ENCODE data around the gene SAP30BP. TPM values are rescaled to one million over a fixed set of nuclear protein-coding genes. Genes with fewer than 3 reads are reported as not detected.

SAP30BP gene
- total and polyA plus RNA-seq, 8 donors = 22.4 to 106 (median 37.7) TPM

DNA sequence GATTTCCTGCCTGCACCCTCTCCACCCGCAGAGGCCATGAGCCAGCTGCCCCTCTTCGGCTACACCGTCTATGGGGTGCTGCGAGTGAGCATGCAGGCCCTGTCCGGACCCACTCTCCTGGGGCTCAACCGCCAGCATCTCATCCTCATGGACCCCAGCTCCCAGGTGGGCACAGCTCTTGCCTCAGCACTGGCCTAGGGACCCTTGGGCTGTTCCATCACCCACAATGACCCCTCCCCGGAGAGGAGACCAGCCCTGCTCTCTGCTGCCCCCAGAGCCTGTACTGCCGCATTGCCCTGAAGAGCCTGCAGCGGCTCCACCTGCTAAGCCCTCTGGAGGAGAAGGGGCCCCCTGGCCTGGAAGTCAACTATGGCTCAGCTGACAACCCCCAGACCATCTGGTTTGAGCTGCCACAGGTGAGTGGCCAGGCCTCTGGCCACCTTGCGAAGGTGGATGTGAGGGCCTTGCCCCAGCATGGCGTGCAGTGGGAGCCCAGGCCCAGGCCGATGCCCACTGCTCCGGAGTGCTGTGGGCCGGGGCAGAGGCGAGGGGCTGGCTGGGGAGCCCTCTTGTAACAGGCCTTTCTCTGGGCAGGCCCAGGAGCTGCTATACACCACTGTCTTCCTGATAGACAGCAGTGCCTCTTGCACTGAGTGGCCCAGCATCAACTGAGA lies 41.2 kb upstream of the SAP30BP start:
- Histone ChIP-seq H3K4me3 (no peak overlapping the region), H3K4me1 (no peaks in the 10 kb centered on the region), H3K36me3 (no peaks in the 10 kb centered on the region), H3K9me3 (no peaks in the 10 kb centered on the region), H3K27me3 (no peaks in the 10 kb centered on the region), H3K27ac (no peak overlapping the region)
- 85 to 87% methylated on average over 15 of the region's 15 CpGs for WGBS, 2 donors
- intact Hi-C loops (cut with DNase I) = loop anchor here in 1 of 3 donors (5.0 kb wide), 1 partner anchor 126 kb away; no protein-coding TSS in a partner anchor
- FAIRE-seq = no peak
- DNase-seq = peak in 1 of 6 donors; percentile 63
- TF ChIP-seq CTCF (IDR thresholded peaks at IDR 0.05) = peak in 3 of 4 donors; percentile 11 to 38 (median 35)
- ATAC-seq = peak in 3 of 4 donors; percentile 35 to 61 (median 55)

- Histone ChIP-seq H3K36me3 (no peaks in the 10 kb centered on the region), H3K27ac (no peak overlapping the region), H3K9me3 (no peaks in the 10 kb centered on the region), H3K27me3 (no peaks in the 10 kb centered on the region), H3K4me1 (no peaks in the 10 kb centered on the region), H3K4me3 (no peak overlapping the region)
- intact Hi-C loops (cut with DNase I) = loop anchor here in 1 of 3 donors (5.0 kb wide), 1 partner anchor 126 kb away; no protein-coding TSS in a partner anchor
- DNase-seq (peak in 1 of 6 donors; percentile 64), ATAC-seq (no peak), FAIRE-seq (no peak)
- 84 to 85% methylated on average over 10 to 11 of the region's 11 CpGs for WGBS, 2 donors
- no peak for TF ChIP-seq CTCF (IDR thresholded peaks at IDR 0.05)
These were observed 40.6 kb upstream of the SAP30BP start for GRCh38 chr17:75626496-75627038.

GRCh38 chr17:75627094-75627493 lies 40.0 kb upstream of the SAP30BP start:
- H3K9me3 ChIP-seq = no peaks in the 10 kb centered on the region
- H3K27ac ChIP-seq = no peak overlapping the region
- no peaks in the 10 kb centered on the region for H3K36me3 ChIP-seq
- no peaks in the 10 kb centered on the region for H3K4me1 ChIP-seq
- H3K27me3 ChIP-seq = no peaks in the 10 kb centered on the region
- FAIRE-seq = no peak
- ATAC-seq = no peak
- 88 to 90% methylated on average over 10 of the region's 10 CpGs for WGBS, 2 donors
- no peak for TF ChIP-seq CTCF (IDR thresholded peaks at IDR 0.05)
- H3K4me3 ChIP-seq = no peak overlapping the region
- intact Hi-C loops (cut with DNase I) = loop anchor here in 1 of 3 donors (5.0 kb wide), 1 partner anchor 125 kb away; no protein-coding TSS in a partner anchor
- peak in 1 of 6 donors; percentile 9 for DNase-seq

GRCh38 chr17:75628425-75628824 lies 38.7 kb upstream of the SAP30BP start:
- Histone ChIP-seq H3K4me1 (peaks cover 4% of the 10 kb centered on the region in 3 donors), H3K4me3 (no peak overlapping the region), H3K9me3 (no peaks in the 10 kb centered on the region), H3K36me3 (no peaks in the 10 kb centered on the region), H3K27ac (no peak overlapping the region), H3K27me3 (no peaks in the 10 kb centered on the region)
- ATAC-seq (no peak), FAIRE-seq (no peak), DNase-seq (peak in 1 of 6 donors; percentile 64)
- no peak for TF ChIP-seq CTCF (IDR thresholded peaks at IDR 0.05)
- intact Hi-C loops (cut with DNase I) = loop anchor here in 1 of 3 donors (5.0 kb wide), 1 partner anchor 124 kb away; no protein-coding TSS in a partner anchor
- WGBS, 2 donors = 86 to 88% methylated on average over 6 of the region's 6 CpGs
